Jurkat, Clone E6-1 (cell line): ENCODE data around the gene FUT4. TPM values are rescaled to one million over a fixed set of nuclear protein-coding genes. Genes with fewer than 3 reads are reported as not detected.
"Not testable (repeated sequence)": the region's sequence is repeated elsewhere in the genome, so short reads cannot be mapped to it uniquely, and the experiment has no call there.

Experiments used
- DNase-seq: peaks from one replicate; pipeline ENCODE4 v3.0.0-alpha.2; 2011; ENCODE audit warnings: low read depth, low spot score
- H3K4me3 ChIP-seq: 2 replicates; pipeline ENCODE4 v1.5.1; 2011; ENCODE audit warnings: mild to moderate bottlenecking, low read length, control low read depth, moderate library complexity
- polyA plus RNA-seq: library from polyadenylated mRNA; unstranded; fragments of >200 nt; gene quantifications from one replicate; pipeline ENCODE4 v1.2.1, GENCODE V29; 2012; ENCODE audit warnings: missing spikeins; ENCODE audit not compliant: insufficient read length, insufficient read depth

FUT4 gene
- polyA plus RNA-seq, result 6.6 TPM

DNA sequence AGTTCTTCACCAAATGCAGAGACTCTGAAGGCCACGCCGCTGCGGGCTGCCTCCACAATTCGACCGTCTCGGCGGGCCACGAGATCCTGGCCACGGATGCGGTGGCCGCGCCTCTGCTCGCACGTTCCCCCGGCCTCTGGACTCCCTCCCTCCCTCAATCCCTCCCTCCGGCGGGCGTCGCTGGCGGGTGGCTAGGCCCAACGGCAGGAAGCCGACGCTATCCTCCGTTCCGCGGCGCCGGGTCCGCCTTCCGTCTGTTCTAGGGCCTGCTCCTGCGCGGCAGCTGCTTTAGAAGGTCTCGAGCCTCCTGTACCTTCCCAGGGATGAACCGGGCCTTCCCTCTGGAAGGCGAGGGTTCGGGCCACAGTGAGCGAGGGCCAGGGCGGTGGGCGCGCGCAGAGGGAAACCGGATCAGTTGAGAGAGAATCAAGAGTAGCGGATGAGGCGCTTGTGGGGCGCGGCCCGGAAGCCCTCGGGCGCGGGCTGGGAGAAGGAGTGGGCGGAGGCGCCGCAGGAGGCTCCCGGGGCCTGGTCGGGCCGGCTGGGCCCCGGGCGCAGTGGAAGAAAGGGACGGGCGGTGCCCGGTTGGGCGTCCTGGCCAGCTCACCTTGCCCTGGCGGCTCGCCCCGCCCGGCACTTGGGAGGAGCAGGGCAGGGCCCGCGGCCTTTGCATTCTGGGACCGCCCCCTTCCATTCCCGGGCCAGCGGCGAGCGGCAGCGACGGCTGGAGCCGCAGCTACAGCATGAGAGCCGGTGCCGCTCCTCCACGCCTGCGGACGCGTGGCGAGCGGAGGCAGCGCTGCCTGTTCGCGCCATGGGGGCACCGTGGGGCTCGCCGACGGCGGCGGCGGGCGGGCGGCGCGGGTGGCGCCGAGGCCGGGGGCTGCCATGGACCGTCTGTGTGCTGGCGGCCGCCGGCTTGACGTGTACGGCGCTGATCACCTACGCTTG is at the start of gene FUT4:
Gene FUT4 (plus strand): TSS at position 227 of the 951 bp plus-strand sequence. CDS start 213 bp downstream, at position 440.
- H3K4me3 ChIP-seq, result peak within 1 kb of the TSS; percentile 61
- peak; percentile 65 for DNase-seq

DNA sequence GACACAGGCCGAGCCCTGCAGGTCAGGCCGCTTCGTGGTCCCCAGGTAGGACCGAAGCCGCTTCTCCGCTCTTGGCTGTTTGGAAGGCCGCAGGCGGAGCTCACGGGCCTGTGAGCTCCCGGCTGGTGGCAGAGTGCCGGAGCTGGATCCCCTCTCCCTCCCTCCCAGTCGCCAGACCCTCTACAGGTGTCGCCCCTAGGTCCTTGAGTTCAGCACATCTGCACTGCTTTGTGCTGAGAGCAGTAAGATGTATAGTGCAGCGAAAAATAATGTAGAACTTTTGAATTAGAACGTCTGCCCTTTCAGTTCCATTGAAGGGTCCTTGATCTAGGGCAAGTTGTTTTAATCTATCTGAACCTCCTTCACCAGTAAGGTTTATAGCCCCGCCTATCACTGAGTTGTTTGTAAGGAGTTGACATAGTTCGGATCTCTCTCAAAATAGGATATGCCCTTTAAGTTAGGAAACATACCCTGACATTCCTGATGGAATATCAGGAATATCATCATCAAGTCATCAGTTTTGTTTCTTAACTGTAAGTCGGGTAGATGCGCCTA is 49.5 kb upstream of the FUT4 start:
- H3K4me3 ChIP-seq, result peak overlapping the region; percentile 75
- DNase-seq, result no peak

DNA sequence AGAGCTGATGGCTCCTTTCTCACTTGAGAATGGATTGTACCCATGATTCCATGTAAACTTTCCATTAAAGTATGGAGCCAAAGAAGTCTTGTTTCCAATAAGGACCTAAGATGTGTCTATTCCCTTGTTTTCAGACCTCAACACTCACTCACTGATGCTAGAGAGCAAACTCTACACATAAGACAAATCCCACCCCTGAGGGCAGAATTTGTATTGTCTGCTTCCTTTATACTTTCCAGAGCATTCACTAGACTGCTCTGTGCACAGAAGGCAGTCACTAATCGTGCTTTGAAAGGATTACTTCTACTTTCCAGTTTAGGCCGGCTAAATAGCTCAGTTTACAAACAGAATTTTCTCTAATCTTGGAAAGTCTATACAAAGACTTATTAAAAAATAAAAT is 43.5 kb upstream of the FUT4 start:
- H3K4me3 ChIP-seq, result no peak overlapping the region
- no peak for DNase-seq

DNA sequence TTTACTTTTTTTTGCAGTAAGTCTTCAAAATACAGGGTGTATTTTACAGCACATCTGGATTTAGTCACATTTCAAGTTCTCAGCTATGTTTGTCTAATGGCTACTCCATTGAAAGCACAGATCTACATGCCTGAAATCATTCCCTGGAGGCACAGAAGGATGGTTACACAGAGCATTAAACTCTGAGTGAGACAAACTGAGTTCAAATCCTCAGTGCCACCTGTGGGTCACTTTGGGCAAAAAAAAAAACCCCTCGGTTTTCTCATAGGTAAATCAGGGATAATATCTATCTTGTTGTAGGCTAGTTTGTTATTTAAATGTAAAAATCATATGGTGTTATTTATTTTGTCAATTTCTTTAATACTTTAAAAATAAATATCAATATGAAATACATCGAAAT is 42.2 kb upstream of the FUT4 start:
- no peak overlapping the region for H3K4me3 ChIP-seq
- no peak for DNase-seq

- no peak overlapping the region for H3K4me3 ChIP-seq
- peak; percentile 56 for DNase-seq
These were observed 38.9 kb upstream of the FUT4 start for GRCh38 chr11:94504689-94505293.

DNA sequence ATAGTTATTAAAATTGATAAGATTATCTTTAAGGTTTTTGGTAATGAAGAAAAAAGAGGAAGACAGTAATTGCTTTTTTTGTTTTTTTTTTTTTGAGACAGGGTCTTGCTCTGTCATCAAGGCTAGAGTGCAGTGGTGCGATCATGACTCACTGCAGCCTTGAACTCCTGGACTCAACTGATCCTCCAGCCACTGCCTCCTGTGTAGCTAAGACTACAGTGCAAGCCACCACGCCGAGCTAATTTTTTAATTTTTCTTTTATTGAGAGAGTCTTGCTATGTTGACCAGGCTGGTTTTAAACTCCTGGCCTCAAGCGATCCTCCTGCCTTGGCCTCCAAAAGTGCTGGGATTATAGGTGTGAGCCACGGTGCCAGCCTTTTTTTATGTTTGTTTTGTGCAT is 37.2 kb upstream of the FUT4 start:
- not testable (repeated sequence) for H3K4me3 ChIP-seq, DNase-seq

GRCh38 chr11:94507485-94507884 is 36.2 kb upstream of the FUT4 start:
- no peak overlapping the region for H3K4me3 ChIP-seq
- no peak for DNase-seq

DNA sequence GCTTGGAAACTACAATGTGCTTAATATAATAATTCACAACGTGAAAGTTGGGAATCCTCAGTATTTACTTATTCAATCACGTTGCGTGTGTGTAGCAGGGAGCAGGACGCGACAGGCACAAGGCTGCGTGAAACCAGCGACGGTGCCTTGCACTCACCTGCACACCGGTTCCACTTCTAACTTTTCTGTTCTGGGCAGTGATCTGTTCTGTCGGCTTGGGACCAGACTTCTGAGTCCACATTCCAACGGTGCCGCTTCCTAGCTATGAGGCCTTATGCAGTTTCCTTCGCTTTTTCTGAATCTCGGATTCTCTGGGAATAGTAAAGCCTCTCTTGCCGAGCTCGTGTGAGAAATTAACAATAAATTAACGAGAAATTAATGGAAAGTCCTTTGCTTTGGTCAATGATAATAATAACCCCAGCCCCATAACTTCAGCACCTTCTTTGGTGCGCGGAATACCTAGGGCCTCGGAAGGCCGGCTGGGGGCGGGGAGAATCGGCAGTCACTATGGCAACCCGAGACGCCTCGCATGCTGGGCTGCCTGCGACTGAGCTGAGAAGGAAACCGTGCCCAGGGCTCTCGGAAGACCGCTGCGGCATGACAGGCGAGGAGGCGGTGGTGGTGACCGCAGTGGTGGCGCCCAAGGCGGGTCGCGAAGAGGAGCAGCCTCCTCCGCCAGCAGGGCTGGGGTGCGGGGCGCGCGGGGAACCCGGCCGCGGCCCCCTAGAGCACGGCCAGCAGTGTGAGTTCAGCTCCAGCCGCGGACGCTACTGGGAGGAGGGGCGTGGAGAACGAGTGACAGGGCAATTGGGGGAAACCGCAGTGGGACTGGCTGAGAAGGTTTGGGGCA is 31.6 kb upstream of the FUT4 start, which contains the start of gene C11orf97:
Gene C11orf97 (plus strand): TSS at position 530 of the 850 bp plus-strand sequence. CDS start 68 bp downstream, at position 598.
- no peak within 1 kb of the TSS for H3K4me3 ChIP-seq
- DNase-seq, result no peak

GRCh38 chr11:94513091-94513490 is 30.6 kb upstream of the FUT4 start:
- H3K4me3 ChIP-seq, result no peak overlapping the region
- DNase-seq, result no peak

- no peak for DNase-seq
- H3K4me3 ChIP-seq, result no peak overlapping the region
These were observed 28.3 kb upstream of the FUT4 start for GRCh38 chr11:94515398-94515797.

GRCh38 chr11:94516725-94517124 is 27.0 kb upstream of the FUT4 start:
- H3K4me3 ChIP-seq, result no peak overlapping the region
- DNase-seq, result no peak

GRCh38 chr11:94518300-94518699 is 25.4 kb upstream of the FUT4 start:
- no peak overlapping the region for H3K4me3 ChIP-seq
- no peak for DNase-seq

DNA sequence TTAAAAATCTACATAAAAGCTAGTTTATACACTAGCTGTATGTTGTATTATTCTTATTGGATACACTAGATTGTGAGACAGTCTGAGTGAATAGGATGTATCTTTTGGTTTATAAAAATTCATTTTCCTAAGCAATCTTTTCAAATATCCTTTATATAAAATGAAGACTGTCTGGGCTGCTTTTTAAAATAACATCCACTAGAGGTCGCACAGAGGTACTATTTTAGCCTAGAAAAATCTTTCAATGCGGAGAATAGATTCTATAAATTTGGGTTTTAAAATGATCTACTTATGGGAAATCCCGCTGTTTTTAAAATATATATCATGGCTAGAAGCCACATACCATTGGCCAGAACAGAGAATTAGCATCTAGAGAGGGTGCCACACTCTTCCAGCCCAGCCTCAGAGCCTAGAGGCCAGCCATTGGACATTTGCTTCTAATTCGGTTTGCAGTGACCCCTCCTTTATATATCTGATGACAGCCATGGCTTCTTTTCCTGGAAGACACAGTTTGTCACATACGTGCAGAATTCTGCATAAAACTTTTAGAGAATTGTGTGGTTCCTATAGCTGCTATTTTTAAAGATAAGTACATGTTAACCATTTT is 24.1 kb upstream of the FUT4 start:
- H3K4me3 ChIP-seq, result no peak overlapping the region
- DNase-seq, result peak; percentile 15

- no peak for DNase-seq
- no peak overlapping the region for H3K4me3 ChIP-seq
These were observed 22.0 kb upstream of the FUT4 start for GRCh38 chr11:94521684-94522083.

DNA sequence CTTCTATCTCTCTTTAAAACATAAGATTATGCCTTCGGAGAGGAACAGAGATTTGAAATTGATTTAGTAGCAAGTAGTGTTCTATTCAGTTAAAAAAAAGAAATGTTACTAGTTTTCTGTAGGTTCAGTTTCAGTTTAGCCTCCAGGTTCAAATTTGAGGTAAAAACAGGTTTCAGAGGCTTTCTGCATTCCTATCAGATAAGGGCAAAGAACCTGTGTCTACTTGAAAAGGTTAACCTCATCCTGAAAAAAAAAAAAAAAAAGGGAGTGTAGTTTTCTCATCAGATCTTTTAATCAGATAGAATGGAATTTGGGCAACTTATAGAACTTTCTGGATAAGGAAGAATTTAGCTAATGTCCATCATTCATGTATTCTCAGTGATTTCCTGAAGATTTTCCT is 19.4 kb upstream of the FUT4 start:
- DNase-seq, result no peak
- H3K4me3 ChIP-seq, result no peak overlapping the region

- DNase-seq, result no peak
- H3K4me3 ChIP-seq, result no peak overlapping the region
These were observed 18.0 kb upstream of the FUT4 start for GRCh38 chr11:94525546-94526324.

DNA sequence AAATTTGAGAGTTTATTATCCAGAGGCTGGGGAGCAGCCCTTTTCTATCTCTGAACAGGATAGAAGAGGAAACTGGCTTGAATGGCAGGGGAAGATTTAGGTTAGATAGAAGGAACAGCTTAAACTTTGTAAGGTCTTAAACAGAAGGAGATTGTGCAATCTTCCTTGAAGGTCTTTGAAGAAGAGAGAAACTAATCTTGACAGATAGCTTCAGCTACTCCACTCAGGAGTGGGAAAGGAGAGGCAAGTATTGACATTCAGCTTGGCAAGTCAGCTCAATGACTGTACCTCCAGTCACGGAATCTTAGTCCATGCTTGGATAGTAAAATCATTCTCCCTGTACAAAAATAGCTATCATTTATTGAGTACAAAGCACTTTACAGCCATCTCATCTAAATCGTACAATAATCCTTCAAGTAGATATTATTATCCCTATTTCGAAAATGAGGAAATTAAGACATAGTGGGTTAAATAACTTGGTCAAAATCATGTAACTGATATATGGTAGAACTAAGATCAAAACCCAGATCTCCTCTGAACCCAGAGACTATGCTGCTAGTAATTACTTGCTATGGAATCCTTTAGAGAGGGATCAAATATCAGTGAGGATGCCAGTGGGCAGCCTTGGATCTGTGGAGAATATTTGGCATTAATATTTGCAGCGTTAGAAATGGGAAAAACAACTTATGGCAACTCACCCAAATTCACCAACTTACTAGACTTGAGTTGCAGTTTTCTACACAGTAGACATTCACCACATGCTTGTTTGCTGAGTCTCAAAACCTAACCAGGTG is 16.9 kb upstream of the FUT4 start:
- no peak overlapping the region for H3K4me3 ChIP-seq
- DNase-seq, result no peak
